MM.1S (cell line): ENCODE results near the gene SPINK2.

ENCODE experiments used
- EZH2 ChIP-seq: fragments of 300-600 bp; sonication (generic); optimal IDR thresholded peaks from 2 replicates; pipeline ENCODE3; 2017; ENCODE audit warnings: low read depth, mild to moderate bottlenecking, antibody characterized with exemption, low read length, mixed read lengths
- EZH2phosphoT487 ChIP-seq: fragments of 300-600 bp; sonication (generic); IDR thresholded peaks from 2 replicates; pipeline ENCODE4 v1.6.1; 2018; ENCODE audit warnings: antibody characterized with exemption, low read length
- TF ChIP-seq, protein P1 (sequence below): fragments of 300-600 bp; sonication (generic); IDR thresholded peaks from 2 replicates; pipeline ENCODE4 v1.5.1; 2016; ENCODE audit warnings: antibody characterized with exemption, low read length, mixed read lengths

- TF ChIP-seq EZH2phosphoT487 = no peak
- TF ChIP-seq, protein P1, sequence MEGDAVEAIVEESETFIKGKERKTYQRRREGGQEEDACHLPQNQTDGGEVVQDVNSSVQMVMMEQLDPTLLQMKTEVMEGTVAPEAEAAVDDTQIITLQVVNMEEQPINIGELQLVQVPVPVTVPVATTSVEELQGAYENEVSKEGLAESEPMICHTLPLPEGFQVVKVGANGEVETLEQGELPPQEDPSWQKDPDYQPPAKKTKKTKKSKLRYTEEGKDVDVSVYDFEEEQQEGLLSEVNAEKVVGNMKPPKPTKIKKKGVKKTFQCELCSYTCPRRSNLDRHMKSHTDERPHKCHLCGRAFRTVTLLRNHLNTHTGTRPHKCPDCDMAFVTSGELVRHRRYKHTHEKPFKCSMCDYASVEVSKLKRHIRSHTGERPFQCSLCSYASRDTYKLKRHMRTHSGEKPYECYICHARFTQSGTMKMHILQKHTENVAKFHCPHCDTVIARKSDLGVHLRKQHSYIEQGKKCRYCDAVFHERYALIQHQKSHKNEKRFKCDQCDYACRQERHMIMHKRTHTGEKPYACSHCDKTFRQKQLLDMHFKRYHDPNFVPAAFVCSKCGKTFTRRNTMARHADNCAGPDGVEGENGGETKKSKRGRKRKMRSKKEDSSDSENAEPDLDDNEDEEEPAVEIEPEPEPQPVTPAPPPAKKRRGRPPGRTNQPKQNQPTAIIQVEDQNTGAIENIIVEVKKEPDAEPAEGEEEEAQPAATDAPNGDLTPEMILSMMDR = no peak
- TF ChIP-seq EZH2 = no peak
Observed at GRCh38 chr4:56859841-56860240, 38.3 kb upstream of the SPINK2 start.
